Astrocyte (in vitro differentiated cells and primary cell): ENCODE data around the gene POU3F3. TPM values are rescaled to one million over a fixed set of nuclear protein-coding genes. Genes with fewer than 3 reads are reported as not detected.

Source experiments
- DNase-seq: peaks from one replicate; pipeline ENCODE4 v3.0.0-alpha.2; 2010; ENCODE audit warnings: low read depth
- FAIRE-seq: peaks from 2 replicates; lab custom pipeline; 2011; peaks lifted over from hg19 to GRCh38; lab: Jason Lieb, UNC
- H2AFZ ChIP-seq: 2 replicates; pipeline ENCODE4 v1.6.0; 2012; ENCODE audit warnings: low read depth, low read length, inconsistent platforms
- H3K27ac ChIP-seq: 2 replicates; pipeline ENCODE4 v1.5.1; 2011; ENCODE audit warnings: low read depth, low read length, inconsistent platforms
- H3K27me3 ChIP-seq: 2 replicates; pipeline ENCODE4 v1.6.0; 2011; ENCODE audit warnings: low read length, inconsistent platforms; ENCODE audit not compliant: insufficient read depth
- H3K36me3 ChIP-seq: 2 replicates; pipeline ENCODE4 v1.5.1; 2011; ENCODE audit warnings: low read length, inconsistent platforms; ENCODE audit not compliant: insufficient read depth
- H3K4me1 ChIP-seq: 2 replicates; pipeline ENCODE4 v1.5.1; 2011; ENCODE audit warnings: low read length, inconsistent platforms; ENCODE audit not compliant: insufficient read depth
- H3K4me2 ChIP-seq: 2 replicates; pipeline ENCODE4 v1.6.0; 2012; ENCODE audit warnings: low read length, inconsistent platforms
- H3K4me3 ChIP-seq: 2 replicates; pipeline ENCODE4 v1.5.1; 2011; ENCODE audit warnings: low read depth, mild to moderate bottlenecking, low read length, inconsistent platforms; ENCODE audit not compliant: insufficient read depth
- H3K79me2 ChIP-seq: 2 replicates; pipeline ENCODE4 v1.6.0; 2012; ENCODE audit warnings: mild to moderate bottlenecking, low read length, inconsistent platforms; ENCODE audit not compliant: insufficient read depth
- H3K9ac ChIP-seq: 2 replicates; pipeline ENCODE4 v1.6.0; 2012; ENCODE audit warnings: mild to moderate bottlenecking, low read length, inconsistent platforms
- H3K9me3 ChIP-seq: 2 replicates; pipeline ENCODE4 v1.5.1; 2012; ENCODE audit warnings: low read depth, mild to moderate bottlenecking, low read length, inconsistent platforms; ENCODE audit not compliant: insufficient read depth
- H4K20me1 ChIP-seq: 2 replicates; pipeline ENCODE4 v1.6.0; 2012; ENCODE audit warnings: low read length, inconsistent platforms; ENCODE audit not compliant: insufficient read depth
- H3K27ac Mint-ChIP-seq: one replicate; pipeline ENCODE4 v1.8.0; 2021; ENCODE audit warnings: mild to moderate bottlenecking, mixed read lengths; ENCODE audit not compliant: unreplicated experiment
- H3K27me3 Mint-ChIP-seq: one replicate; pipeline ENCODE4 v1.8.0; 2021; ENCODE audit warnings: low read depth, mixed read lengths; ENCODE audit not compliant: unreplicated experiment
- H3K36me3 Mint-ChIP-seq: one replicate; pipeline ENCODE4 v1.8.0; 2021; ENCODE audit warnings: low read depth, mixed read lengths; ENCODE audit not compliant: unreplicated experiment
- H3K4me1 Mint-ChIP-seq: one replicate; pipeline ENCODE4 v1.8.0; 2021; ENCODE audit warnings: low read depth, mixed read lengths; ENCODE audit not compliant: unreplicated experiment
- H3K4me3 Mint-ChIP-seq: one replicate; pipeline ENCODE4 v1.8.0; 2021; ENCODE audit warnings: mild to moderate bottlenecking, moderate library complexity, mixed read lengths; ENCODE audit not compliant: unreplicated experiment
- H3K9me3 Mint-ChIP-seq: one replicate; pipeline ENCODE4 v1.8.0; 2021; ENCODE audit warnings: mild to moderate bottlenecking, mixed read lengths; ENCODE audit not compliant: unreplicated experiment
- CTCF ChIP-seq: IDR thresholded peaks from 2 replicates; pipeline ENCODE4 v1.5.1; 2011; ENCODE audit warnings: low read depth, mild to moderate bottlenecking, inconsistent platforms, low read length, moderate library complexity; ENCODE audit not compliant: insufficient read depth
- EZH2 ChIP-seq: IDR thresholded peaks from 2 replicates; pipeline ENCODE4 v1.6.1; 2012; ENCODE audit warnings: mild to moderate bottlenecking, low read length, inconsistent platforms; ENCODE audit not compliant: insufficient read depth
- total RNA-seq: library from RNA; stranded (reverse); gene quantifications from 2 replicates; pipeline ENCODE4 v1.2.1, GENCODE V29; 2021

Gene POU3F3
- total RNA-seq, 1 donor from 2014 or later: 0.09 TPM

- Mint-ChIP-seq H3K4me3 (no peak overlapping the region), H3K27ac (no peak overlapping the region), H3K4me1 (no peaks in the 10 kb centered on the region), H3K9me3 (peaks cover 5% of the 10 kb centered on the region), H3K27me3 (peaks cover 12% of the 10 kb centered on the region), H3K36me3 (no peaks in the 10 kb centered on the region)
- H3K4me1 ChIP-seq: peaks cover 1% of the 10 kb centered on the region
- H2AFZ ChIP-seq: no peak overlapping the region
- no peaks in the 10 kb centered on the region for H3K79me2 ChIP-seq
- DNase-seq (no peak), FAIRE-seq (no peak)
- TF ChIP-seq EZH2: no peak
- no peak for TF ChIP-seq CTCF
- H4K20me1 ChIP-seq: no peaks in the 10 kb centered on the region
- H3K4me2 ChIP-seq: no peak overlapping the region
- H3K9ac ChIP-seq: no peak overlapping the region
- H3K9me3 ChIP-seq: no peaks in the 10 kb centered on the region
- H3K27me3 ChIP-seq: no peaks in the 10 kb centered on the region
- no peaks in the 10 kb centered on the region for H3K36me3 ChIP-seq
- no peak overlapping the region for H3K27ac ChIP-seq
- H3K4me3 ChIP-seq: no peak overlapping the region
Observed at GRCh38 chr2:104820126-104820525, 33.8 kb upstream of the POU3F3 start.

- Histone ChIP-seq H4K20me1 (no peaks in the 10 kb centered on the region), H3K4me3 (no peak overlapping the region), H3K9me3 (no peaks in the 10 kb centered on the region), H3K36me3 (no peaks in the 10 kb centered on the region), H3K79me2 (no peaks in the 10 kb centered on the region), H3K9ac (no peak overlapping the region), H3K27ac (no peak overlapping the region), H3K4me1 (peaks cover 11% of the 10 kb centered on the region), H2AFZ (no peak overlapping the region), H3K27me3 (no peaks in the 10 kb centered on the region), H3K4me2 (peak overlapping the region; percentile 52)
- peaks cover 5% of the 10 kb centered on the region for H3K9me3 Mint-ChIP-seq
- FAIRE-seq (no peak), DNase-seq (peak; percentile 74)
- peaks cover 8% of the 10 kb centered on the region for H3K4me1 Mint-ChIP-seq
- no peak overlapping the region for H3K4me3 Mint-ChIP-seq
- TF ChIP-seq CTCF (no peak), EZH2 (no peak)
- H3K27me3 Mint-ChIP-seq: peaks cover 18% of the 10 kb centered on the region
- H3K27ac Mint-ChIP-seq: no peak overlapping the region
- H3K36me3 Mint-ChIP-seq: no peaks in the 10 kb centered on the region
Observed at GRCh38 chr2:104825124-104825865, 28.6 kb upstream of the POU3F3 start.

- Mint-ChIP-seq H3K27me3 (peaks cover 14% of the 10 kb centered on the region), H3K4me3 (no peak overlapping the region), H3K9me3 (peaks cover 2% of the 10 kb centered on the region), H3K27ac (no peak overlapping the region), H3K36me3 (no peaks in the 10 kb centered on the region), H3K4me1 (peaks cover 8% of the 10 kb centered on the region)
- Histone ChIP-seq H3K79me2 (no peaks in the 10 kb centered on the region), H3K4me1 (peaks cover 11% of the 10 kb centered on the region), H3K36me3 (no peaks in the 10 kb centered on the region), H3K27ac (no peak overlapping the region), H3K9ac (no peak overlapping the region), H3K9me3 (no peaks in the 10 kb centered on the region), H3K4me2 (peak overlapping the region; percentile 52), H4K20me1 (no peaks in the 10 kb centered on the region), H3K4me3 (no peak overlapping the region), H2AFZ (no peak overlapping the region), H3K27me3 (no peaks in the 10 kb centered on the region)
- FAIRE-seq: no peak
- no peak for TF ChIP-seq EZH2
- no peak for TF ChIP-seq CTCF
- DNase-seq: no peak
Observed at GRCh38 chr2:104826016-104826415, 27.9 kb upstream of the POU3F3 start.
